ENCODE data around the gene ST3GAL3.

The ST3GAL3 gene

GRCh38 chr1:43678940-43679339 is 28.4 kb upstream of the ST3GAL3 start:
- H3K4me3 ChIP-seq (ENCODE audit: low read depth, low read length): no peak overlapping the region
- DNase-seq (ENCODE audit: low read depth): no peak
- TF ChIP-seq MAX (IDR thresholded peaks at IDR 0.05; ENCODE audit: low read depth, low read length) (no peak), MYC (IDR thresholded peaks at IDR 0.05; ENCODE audit: low read depth, low read length) (no peak), CTCF (IDR thresholded peaks at IDR 0.05; ENCODE audit: low read depth, low read length) (no peak), POLR2A (IDR thresholded peaks at IDR 0.05; ENCODE audit: extremely low read depth, insufficient read length) (no peak)

- H3K4me3 ChIP-seq (ENCODE audit: low read depth, low read length): no peak overlapping the region
- no peak for TF ChIP-seq CTCF (IDR thresholded peaks at IDR 0.05; ENCODE audit: low read depth, low read length)
- no peak for TF ChIP-seq MAX (IDR thresholded peaks at IDR 0.05; ENCODE audit: low read depth, low read length)
- no peak for TF ChIP-seq MYC (IDR thresholded peaks at IDR 0.05; ENCODE audit: low read depth, low read length)
- TF ChIP-seq POLR2A (IDR thresholded peaks at IDR 0.05; ENCODE audit: extremely low read depth, insufficient read length): no peak
- no peak for DNase-seq (ENCODE audit: low read depth)
These were observed 23.8 kb upstream of the ST3GAL3 start for GRCh38 chr1:43683560-43683959.

GRCh38 chr1:43686801-43687200 is 20.5 kb upstream of the ST3GAL3 start:
- H3K4me3 ChIP-seq (ENCODE audit: low read depth, low read length): no peak overlapping the region
- TF ChIP-seq MYC (IDR thresholded peaks at IDR 0.05; ENCODE audit: low read depth, low read length) (no peak), CTCF (IDR thresholded peaks at IDR 0.05; ENCODE audit: low read depth, low read length) (no peak), POLR2A (IDR thresholded peaks at IDR 0.05; ENCODE audit: extremely low read depth, insufficient read length) (no peak), MAX (IDR thresholded peaks at IDR 0.05; ENCODE audit: low read depth, low read length) (no peak)
- no peak for DNase-seq (ENCODE audit: low read depth)

- no peak overlapping the region for H3K4me3 ChIP-seq (ENCODE audit: low read depth, low read length)
- TF ChIP-seq MAX (IDR thresholded peaks at IDR 0.05; ENCODE audit: low read depth, low read length): no peak
- no peak for TF ChIP-seq CTCF (IDR thresholded peaks at IDR 0.05; ENCODE audit: low read depth, low read length)
- no peak for TF ChIP-seq MYC (IDR thresholded peaks at IDR 0.05; ENCODE audit: low read depth, low read length)
- no peak for TF ChIP-seq POLR2A (IDR thresholded peaks at IDR 0.05; ENCODE audit: extremely low read depth, insufficient read length)
- no peak for DNase-seq (ENCODE audit: low read depth)
These were observed 19.8 kb upstream of the ST3GAL3 start for GRCh38 chr1:43687301-43688108.

GRCh38 chr1:43688109-43688387 is 19.3 kb upstream of the ST3GAL3 start:
- TF ChIP-seq MAX (IDR thresholded peaks at IDR 0.05; ENCODE audit: low read depth, low read length) (no peak), CTCF (IDR thresholded peaks at IDR 0.05; ENCODE audit: low read depth, low read length) (no peak), MYC (IDR thresholded peaks at IDR 0.05; ENCODE audit: low read depth, low read length) (no peak), POLR2A (IDR thresholded peaks at IDR 0.05; ENCODE audit: extremely low read depth, insufficient read length) (no peak)
- H3K4me3 ChIP-seq (ENCODE audit: low read depth, low read length): no peak overlapping the region
- DNase-seq (ENCODE audit: low read depth): no peak

All from NB4 (cell line).